GM12878 (cell line): ENCODE data around the gene AMPD3. TPM values are rescaled to one million over a fixed set of nuclear protein-coding genes. Genes with fewer than 3 reads are reported as not detected.
A peak's percentile ranks its signal among the peaks of the same experiment; 100 is the strongest.

Experiments used
- BCL11A ChIP-seq: IDR thresholded peaks from 2 replicates; pipeline ENCODE4 v1.6.1; 2011; ENCODE audit warnings: low read depth, low read length
- CBX3 ChIP-seq: fragments of 200-600 bp; sonication (generic); IDR thresholded peaks from 2 replicates; pipeline ENCODE4 v1.6.1; 2016; ENCODE audit warnings: low read depth, borderline replicate concordance
- CHD1 ChIP-seq: IDR thresholded peaks from 2 replicates; pipeline ENCODE4 v1.6.1; 2012; ENCODE audit warnings: low read depth, low read length, improper control_type of control experiment
- CHD2 ChIP-seq: IDR thresholded peaks from 2 replicates; pipeline ENCODE4 v1.6.1; 2011; ENCODE audit warnings: low read depth, low read length, improper control_type of control experiment, borderline replicate concordance
- CHD4 ChIP-seq: fragments of 200-600 bp; sonication (generic); IDR thresholded peaks from 2 replicates; pipeline ENCODE4 v1.6.1; 2016; ENCODE audit warnings: mild to moderate bottlenecking
- CREM ChIP-seq: IDR thresholded peaks from 2 replicates; pipeline ENCODE4 v1.6.1; 2014; ENCODE audit warnings: antibody characterized with exemption, low read depth
- DPF2 ChIP-seq: fragments of 450-650 bp; IDR thresholded peaks from 2 replicates; pipeline ENCODE4 v1.6.1; 2017; ENCODE audit warnings: mild to moderate bottlenecking
- EGR1 ChIP-seq, 2 experiments: IDR thresholded peaks; 1 replicate in 1 of 2; 2 replicates in 1 of 2; pipeline ENCODE4 v1.6.1; 2011 to 2012; ENCODE audit warnings: low read depth in 2 of 2, low read length in 2 of 2, borderline replicate concordance in 1 of 2, mild to moderate bottlenecking in 1 of 2, moderate library complexity in 1 of 2
- ESRRA ChIP-seq: IDR thresholded peaks from 2 replicates; pipeline ENCODE4 v1.6.1; 2012; ENCODE audit warnings: mild to moderate bottlenecking, low read length, improper control_type of control experiment
- JUNB ChIP-seq: IDR thresholded peaks from 2 replicates; pipeline ENCODE4 v1.6.1; 2016; ENCODE audit warnings: antibody characterized with exemption, mild to moderate bottlenecking
- KDM1A ChIP-seq: fragments of 200-600 bp; sonication (generic); IDR thresholded peaks from 2 replicates; pipeline ENCODE4 v1.6.1; 2016; ENCODE audit warnings: borderline replicate concordance
- MEF2B ChIP-seq: fragments of 450-650 bp; IDR thresholded peaks from 2 replicates; pipeline ENCODE4 v1.6.1; 2018; ENCODE audit warnings: mild to moderate bottlenecking, moderate library complexity; ENCODE audit not compliant: partially characterized antibody, poor library complexity, severe bottlenecking
- NR2C1 ChIP-seq: fragments of 450-650 bp; IDR thresholded peaks from 2 replicates; pipeline ENCODE4 v1.6.1; 2017; ENCODE audit warnings: antibody characterized with exemption, mild to moderate bottlenecking, moderate library complexity
- POLR2A ChIP-seq: IDR thresholded peaks from 2 replicates; pipeline ENCODE4 v1.6.1; 2011; ENCODE audit warnings: low read depth, mild to moderate bottlenecking, low read length
- POU2F2 ChIP-seq: IDR thresholded peaks from 3 replicates; pipeline ENCODE4 v1.6.1; 2011; ENCODE audit warnings: low read depth, mild to moderate bottlenecking, low read length, borderline replicate concordance
- RB1 ChIP-seq: fragments of 450-650 bp; formaldehyde crosslinking; IDR thresholded peaks from 2 replicates; pipeline ENCODE4 v1.6.1; 2017; ENCODE audit warnings: mild to moderate bottlenecking, borderline replicate concordance
- SP1 ChIP-seq: IDR thresholded peaks from one replicate; pipeline ENCODE4 v1.6.1; 2011; ENCODE audit warnings: low read depth, low read length
- TARDBP ChIP-seq: IDR thresholded peaks from 2 replicates; pipeline ENCODE4 v1.6.1; 2016; ENCODE audit warnings: borderline replicate concordance
- TCF12 ChIP-seq: IDR thresholded peaks from 2 replicates; pipeline ENCODE4 v1.6.1; 2011; ENCODE audit warnings: low read depth, mild to moderate bottlenecking, low read length
- ZBED1 ChIP-seq: IDR thresholded peaks from 2 replicates; pipeline ENCODE4 v1.6.1; 2016; ENCODE audit warnings: borderline replicate concordance
- polyA plus RNA-seq, 11 experiments: library from polyadenylated mRNA; depleted of rRNA in 4 of 11; unstranded in 6 of 11; stranded (reverse) in 5 of 11; fragments of >200 nt; fragmentation: Nextera tagmentation in 4 of 11; fragmentation: Illumina TruSeq in 1 of 11; extraction: Ambion mirVana in 4 of 11; extraction: Trizol in 1 of 11; gene quantifications; 1 replicate in 1 of 11; 2 replicates in 10 of 11; pipeline versions ENCODE4 v1.2.1 to v1.2.3, GENCODE V29; 2011 to 2016; ENCODE audit warnings: inconsistent platforms in 2 of 11, missing spikeins in 2 of 11, low read depth in 1 of 11
- total RNA-seq, 4 experiments: library from RNA; depleted of rRNA in 3 of 4; stranded (reverse); fragments of >200 nt in 3 of 4; fragmentation: Illumina TruSeq in 1 of 4; extraction: Trizol in 1 of 4; gene quantifications; 2 replicates each; pipeline versions ENCODE4 v1.2.1 to v1.2.3, GENCODE V29; 2013 to 2021
- TF ChIP-seq, protein P1 (sequence below): IDR thresholded peaks from 2 replicates; pipeline ENCODE4 v1.6.1; 2012; ENCODE audit warnings: improper control_type of control experiment, low read depth, low read length; ENCODE audit not compliant: insufficient replicate concordance
- TF ChIP-seq, protein P2 (sequence below): IDR thresholded peaks from 2 replicates; pipeline ENCODE4 v1.6.1; 2012; ENCODE audit warnings: mild to moderate bottlenecking, low read depth, low read length
- TF ChIP-seq, protein P3 (sequence below): fragments of 450-650 bp; IDR thresholded peaks from 2 replicates; pipeline ENCODE4 v1.6.1; 2016; ENCODE audit warnings: mild to moderate bottlenecking

Gene AMPD3
- total and polyA plus RNA-seq, 10 of the 15 experiments (the other 5 are each of a cell fraction or from before 2014, with no cell fraction given): 5.6 to 28.6 (median 15.9) TPM

DNA sequence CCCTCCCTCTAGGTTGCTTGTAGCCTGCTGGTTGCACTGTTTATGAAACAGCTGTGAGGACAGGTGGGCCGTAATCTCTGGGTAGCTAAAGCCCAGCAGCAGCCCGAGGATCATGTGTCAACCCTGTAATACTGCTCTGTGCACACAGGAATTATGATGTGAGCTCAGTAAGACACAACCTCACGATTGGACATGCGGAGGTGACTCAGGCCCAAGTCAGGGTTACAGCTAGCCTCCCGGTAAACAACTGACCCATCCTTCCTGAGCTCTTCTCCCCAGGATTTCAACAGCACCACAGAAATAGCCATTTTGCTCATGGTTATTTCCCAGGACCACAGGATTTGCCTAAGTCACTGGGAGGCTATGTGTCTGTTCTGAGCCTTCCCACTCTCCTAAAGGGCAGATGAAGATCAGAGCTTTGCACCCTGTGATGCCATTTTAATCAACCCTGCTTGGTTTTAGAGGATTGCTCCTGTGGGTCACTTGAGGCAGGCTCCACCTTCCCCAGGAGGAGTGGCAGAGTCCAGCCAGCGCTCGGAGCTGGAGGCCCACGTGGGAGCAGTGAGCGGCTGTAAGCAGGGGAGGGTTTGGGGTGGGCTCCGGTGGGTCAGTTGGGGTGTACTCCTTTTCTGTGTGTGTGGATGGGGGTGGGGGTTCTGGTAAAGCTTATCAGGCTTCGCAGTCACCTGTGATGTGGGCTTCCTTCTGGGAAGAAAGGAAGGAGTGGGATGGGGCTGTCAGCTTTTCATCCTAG, at the start of gene AMPD3 (continued):
- TF ChIP-seq, protein P1, sequence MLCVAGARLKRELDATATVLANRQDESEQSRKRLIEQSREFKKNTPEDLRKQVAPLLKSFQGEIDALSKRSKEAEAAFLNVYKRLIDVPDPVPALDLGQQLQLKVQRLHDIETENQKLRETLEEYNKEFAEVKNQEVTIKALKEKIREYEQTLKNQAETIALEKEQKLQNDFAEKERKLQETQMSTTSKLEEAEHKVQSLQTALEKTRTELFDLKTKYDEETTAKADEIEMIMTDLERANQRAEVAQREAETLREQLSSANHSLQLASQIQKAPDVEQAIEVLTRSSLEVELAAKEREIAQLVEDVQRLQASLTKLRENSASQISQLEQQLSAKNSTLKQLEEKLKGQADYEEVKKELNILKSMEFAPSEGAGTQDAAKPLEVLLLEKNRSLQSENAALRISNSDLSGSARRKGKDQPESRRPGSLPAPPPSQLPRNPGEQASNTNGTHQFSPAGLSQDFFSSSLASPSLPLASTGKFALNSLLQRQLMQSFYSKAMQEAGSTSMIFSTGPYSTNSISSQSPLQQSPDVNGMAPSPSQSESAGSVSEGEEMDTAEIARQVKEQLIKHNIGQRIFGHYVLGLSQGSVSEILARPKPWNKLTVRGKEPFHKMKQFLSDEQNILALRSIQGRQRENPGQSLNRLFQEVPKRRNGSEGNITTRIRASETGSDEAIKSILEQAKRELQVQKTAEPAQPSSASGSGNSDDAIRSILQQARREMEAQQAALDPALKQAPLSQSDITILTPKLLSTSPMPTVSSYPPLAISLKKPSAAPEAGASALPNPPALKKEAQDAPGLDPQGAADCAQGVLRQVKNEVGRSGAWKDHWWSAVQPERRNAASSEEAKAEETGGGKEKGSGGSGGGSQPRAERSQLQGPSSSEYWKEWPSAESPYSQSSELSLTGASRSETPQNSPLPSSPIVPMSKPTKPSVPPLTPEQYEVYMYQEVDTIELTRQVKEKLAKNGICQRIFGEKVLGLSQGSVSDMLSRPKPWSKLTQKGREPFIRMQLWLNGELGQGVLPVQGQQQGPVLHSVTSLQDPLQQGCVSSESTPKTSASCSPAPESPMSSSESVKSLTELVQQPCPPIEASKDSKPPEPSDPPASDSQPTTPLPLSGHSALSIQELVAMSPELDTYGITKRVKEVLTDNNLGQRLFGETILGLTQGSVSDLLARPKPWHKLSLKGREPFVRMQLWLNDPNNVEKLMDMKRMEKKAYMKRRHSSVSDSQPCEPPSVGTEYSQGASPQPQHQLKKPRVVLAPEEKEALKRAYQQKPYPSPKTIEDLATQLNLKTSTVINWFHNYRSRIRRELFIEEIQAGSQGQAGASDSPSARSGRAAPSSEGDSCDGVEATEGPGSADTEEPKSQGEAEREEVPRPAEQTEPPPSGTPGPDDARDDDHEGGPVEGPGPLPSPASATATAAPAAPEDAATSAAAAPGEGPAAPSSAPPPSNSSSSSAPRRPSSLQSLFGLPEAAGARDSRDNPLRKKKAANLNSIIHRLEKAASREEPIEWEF: no peak
- TF ChIP-seq ZBED1 (no peak), KDM1A (no peak), ESRRA (no peak), TCF12 (peak; percentile 62; the same call in 1 of the 2 replicates), SP1 (peak; percentile 68), JUNB (peak; percentile 79), TARDBP (no peak), CREM (peak; percentile 57; the same call in 1 of the 2 replicates), BCL11A (peak; percentile 57), CBX3 (no peak), POU2F2 (peak; percentile 98), CHD2 (0 out of 2 replicates have a peak, but pooled peaks have one; percentile 8), DPF2 (peak; percentile 61), RB1 (no peak), EGR1 (IDR thresholded peaks at IDR 0.05; ENCODE audit: borderline replicate concordance in 1 of 2, low read depth in 2 of 2, low read length in 2 of 2) (no peak), MEF2B (peak; percentile 36), CHD1 (no peak), NR2C1 (no peak), POLR2A (no peak), CHD4 (no peak)
- TF ChIP-seq, protein P2, sequence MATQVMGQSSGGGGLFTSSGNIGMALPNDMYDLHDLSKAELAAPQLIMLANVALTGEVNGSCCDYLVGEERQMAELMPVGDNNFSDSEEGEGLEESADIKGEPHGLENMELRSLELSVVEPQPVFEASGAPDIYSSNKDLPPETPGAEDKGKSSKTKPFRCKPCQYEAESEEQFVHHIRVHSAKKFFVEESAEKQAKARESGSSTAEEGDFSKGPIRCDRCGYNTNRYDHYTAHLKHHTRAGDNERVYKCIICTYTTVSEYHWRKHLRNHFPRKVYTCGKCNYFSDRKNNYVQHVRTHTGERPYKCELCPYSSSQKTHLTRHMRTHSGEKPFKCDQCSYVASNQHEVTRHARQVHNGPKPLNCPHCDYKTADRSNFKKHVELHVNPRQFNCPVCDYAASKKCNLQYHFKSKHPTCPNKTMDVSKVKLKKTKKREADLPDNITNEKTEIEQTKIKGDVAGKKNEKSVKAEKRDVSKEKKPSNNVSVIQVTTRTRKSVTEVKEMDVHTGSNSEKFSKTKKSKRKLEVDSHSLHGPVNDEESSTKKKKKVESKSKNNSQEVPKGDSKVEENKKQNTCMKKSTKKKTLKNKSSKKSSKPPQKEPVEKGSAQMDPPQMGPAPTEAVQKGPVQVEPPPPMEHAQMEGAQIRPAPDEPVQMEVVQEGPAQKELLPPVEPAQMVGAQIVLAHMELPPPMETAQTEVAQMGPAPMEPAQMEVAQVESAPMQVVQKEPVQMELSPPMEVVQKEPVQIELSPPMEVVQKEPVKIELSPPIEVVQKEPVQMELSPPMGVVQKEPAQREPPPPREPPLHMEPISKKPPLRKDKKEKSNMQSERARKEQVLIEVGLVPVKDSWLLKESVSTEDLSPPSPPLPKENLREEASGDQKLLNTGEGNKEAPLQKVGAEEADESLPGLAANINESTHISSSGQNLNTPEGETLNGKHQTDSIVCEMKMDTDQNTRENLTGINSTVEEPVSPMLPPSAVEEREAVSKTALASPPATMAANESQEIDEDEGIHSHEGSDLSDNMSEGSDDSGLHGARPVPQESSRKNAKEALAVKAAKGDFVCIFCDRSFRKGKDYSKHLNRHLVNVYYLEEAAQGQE: no peak
- TF ChIP-seq, protein P3, sequence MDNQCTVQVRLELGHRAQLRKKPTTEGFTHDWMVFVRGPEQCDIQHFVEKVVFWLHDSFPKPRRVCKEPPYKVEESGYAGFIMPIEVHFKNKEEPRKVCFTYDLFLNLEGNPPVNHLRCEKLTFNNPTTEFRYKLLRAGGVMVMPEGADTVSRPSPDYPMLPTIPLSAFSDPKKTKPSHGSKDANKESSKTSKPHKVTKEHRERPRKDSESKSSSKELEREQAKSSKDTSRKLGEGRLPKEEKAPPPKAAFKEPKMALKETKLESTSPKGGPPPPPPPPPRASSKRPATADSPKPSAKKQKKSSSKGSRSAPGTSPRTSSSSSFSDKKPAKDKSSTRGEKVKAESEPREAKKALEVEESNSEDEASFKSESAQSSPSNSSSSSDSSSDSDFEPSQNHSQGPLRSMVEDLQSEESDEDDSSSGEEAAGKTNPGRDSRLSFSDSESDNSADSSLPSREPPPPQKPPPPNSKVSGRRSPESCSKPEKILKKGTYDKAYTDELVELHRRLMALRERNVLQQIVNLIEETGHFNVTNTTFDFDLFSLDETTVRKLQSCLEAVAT: 0 out of 2 replicates have a peak, but pooled peaks have one; percentile 47
